GM23338 (cell line): ENCODE results near the gene FCRL6.

ENCODE experiments used
- CREB1 ChIP-seq: fragments of 250-450 bp; sonication (Bioruptor Pico); IDR thresholded peaks from 2 replicates; pipeline ENCODE4 v1.5.0; 2020; ENCODE audit warnings: low read depth, mild to moderate bottlenecking, moderate library complexity
- CTCF ChIP-seq, 2 experiments: fragments of 200-600 bp in 1 of 2; sonication (generic) in 1 of 2; conservative IDR thresholded peaks; 2 replicates each; pipeline versions ENCODE4 v1.5.1 to v1.6.1; 2016 to 2017; ENCODE audit warnings: antibody characterized with exemption in 2 of 2, low read depth in 2 of 2, mild to moderate bottlenecking in 2 of 2, moderate library complexity in 1 of 2
- EZH2 ChIP-seq: fragments of 200-600 bp; sonication (generic); IDR thresholded peaks from one replicate; pipeline ENCODE4 v1.8.0; 2017; ENCODE audit warnings: antibody characterized with exemption, mild to moderate bottlenecking, low read depth; ENCODE audit not compliant: unreplicated experiment
- EZH2phosphoT487 ChIP-seq: fragments of 200-600 bp; sonication (generic); IDR thresholded peaks from one replicate; pipeline ENCODE4 v1.8.1; 2018; ENCODE audit warnings: antibody characterized with exemption; ENCODE audit not compliant: unreplicated experiment
- JUNB ChIP-seq: IDR thresholded peaks from one replicate; pipeline ENCODE4 v1.6.1; 2016; ENCODE audit warnings: antibody characterized with exemption; ENCODE audit not compliant: unreplicated experiment
- NANOG ChIP-seq: IDR thresholded peaks from 2 replicates; pipeline ENCODE4 v1.6.1; 2016; ENCODE audit warnings: antibody characterized with exemption, borderline replicate concordance
- POLR2AphosphoS5 ChIP-seq: IDR thresholded peaks from 2 replicates; pipeline ENCODE4 v1.6.1; 2016; ENCODE audit warnings: antibody characterized with exemption, low read depth
- ZNF114 ChIP-seq: fragments of 250-450 bp; sonication (Bioruptor Pico); IDR thresholded peaks from 2 replicates; pipeline ENCODE4 v1.5.0; 2020; ENCODE audit warnings: mild to moderate bottlenecking, moderate library complexity
- ZNF331 ChIP-seq: fragments of 250-450 bp; sonication (Bioruptor Pico); IDR thresholded peaks from 2 replicates; pipeline ENCODE4 v1.5.0; 2020; ENCODE audit warnings: low read depth, mild to moderate bottlenecking, moderate library complexity

GRCh38 chr1:159781992-159782391, 20.2 kb upstream of the FCRL6 start:
- TF ChIP-seq POLR2AphosphoS5, result no peak
- no peak for TF ChIP-seq CTCF (conservative IDR thresholded peaks at IDR 0.05; ENCODE audit: low read depth in 2 of 2)
- no peak for TF ChIP-seq ZNF114 (CRISPR knock-in tag)
- TF ChIP-seq JUNB, result no peak
- TF ChIP-seq ZNF331 (CRISPR knock-in tag), result no peak
- TF ChIP-seq EZH2phosphoT487, result no peak
- TF ChIP-seq CREB1, result no peak
- no peak for TF ChIP-seq EZH2
- no peak for TF ChIP-seq NANOG
